GM12891 (cell line): ENCODE measurements around the gene PBLD.

Source experiments
- PAX5 ChIP-seq: IDR thresholded peaks from 2 replicates; pipeline ENCODE4 v1.6.1; 2011; ENCODE audit warnings: low read length, moderate library complexity, mild to moderate bottlenecking; ENCODE audit not compliant: insufficient read depth, severe bottlenecking
- POLR2A ChIP-seq: IDR thresholded peaks from 2 replicates; pipeline ENCODE4 v1.6.1; 2011; ENCODE audit warnings: low read depth, low read length, control low read depth
- POLR2AphosphoS5 ChIP-seq: IDR thresholded peaks from 2 replicates; pipeline ENCODE4 v1.6.1; 2011; ENCODE audit warnings: low read depth, low read length, control low read depth
- TAF1 ChIP-seq: IDR thresholded peaks from 2 replicates; pipeline ENCODE4 v1.6.1; 2011; ENCODE audit warnings: low read depth, low read length, control low read depth

DNA sequence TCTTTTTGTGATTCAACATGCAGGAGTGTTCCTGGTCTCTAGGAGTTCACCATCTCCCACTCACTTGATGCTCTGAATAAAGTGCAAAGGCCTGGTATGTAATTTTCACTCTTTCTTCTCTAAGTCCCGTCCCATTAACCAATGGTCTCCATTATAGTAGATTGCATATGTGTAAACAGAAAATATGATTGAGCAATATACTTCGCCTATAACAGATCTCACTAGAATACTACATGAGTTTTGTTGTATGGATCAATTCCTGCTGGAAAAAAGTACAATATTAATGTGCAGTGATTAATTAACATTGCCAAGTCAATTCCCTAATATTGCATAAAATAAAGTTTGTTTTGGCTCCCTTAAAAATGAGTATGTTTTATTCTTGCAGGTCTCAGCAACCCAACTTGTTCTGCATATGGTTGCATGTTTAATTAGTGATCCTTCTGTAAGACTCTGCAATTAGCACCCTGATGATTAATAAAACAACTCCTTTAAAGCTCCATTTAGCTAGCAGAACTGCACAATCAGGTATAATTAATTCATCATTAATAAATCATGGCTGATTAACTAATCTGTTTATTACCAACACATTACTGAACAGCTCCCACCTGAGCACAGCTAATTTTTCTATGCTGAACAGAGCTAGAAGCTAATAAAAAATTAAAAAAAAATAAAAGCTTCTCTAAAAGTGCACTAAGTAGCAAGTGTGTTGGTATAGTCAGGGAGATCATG lies 63.0 kb downstream of the PBLD start:
- TF ChIP-seq POLR2AphosphoS5 (no peak), POLR2A (no peak), TAF1 (no peak), PAX5 (no peak)
